GM19023 (cell line): ENCODE data around the gene SRRM4.

Experiments
- ATAC-seq: cut with Tn5 transposase; IDR thresholded peaks from one replicate; pipeline ENCODE4 v1.9.1; 2021; ENCODE audit warnings: mild to moderate bottlenecking, moderate library complexity; ENCODE audit not compliant: unreplicated experiment

Gene SRRM4

GRCh38 chr12:119183942-119184695 lies 202.8 kb downstream of the SRRM4 start:
- no peak for ATAC-seq

DNA sequence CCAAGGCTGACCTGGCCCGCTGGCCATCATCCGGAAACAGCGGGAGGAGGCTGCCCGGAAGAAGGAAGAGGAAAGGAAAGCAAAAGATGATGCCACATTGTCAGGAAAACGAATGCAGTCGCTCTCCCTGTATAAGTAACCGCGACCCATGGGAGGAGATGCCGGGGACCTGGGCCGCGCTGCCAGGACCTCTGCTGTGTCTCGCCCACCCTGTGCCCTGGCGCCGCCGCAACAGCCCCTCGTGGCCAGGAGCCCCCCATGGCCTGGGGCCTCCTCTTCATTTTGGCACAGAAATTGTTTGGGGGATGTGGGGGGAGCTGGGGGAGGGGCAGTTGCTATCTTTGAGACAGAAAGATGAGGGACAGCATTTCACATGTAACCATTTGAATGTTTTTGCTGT lies 213.9 kb downstream of the SRRM4 start:
- no peak for ATAC-seq

GRCh38 chr12:119198440-119198839 lies 217.1 kb downstream of the SRRM4 start:
- ATAC-seq: no peak

DNA sequence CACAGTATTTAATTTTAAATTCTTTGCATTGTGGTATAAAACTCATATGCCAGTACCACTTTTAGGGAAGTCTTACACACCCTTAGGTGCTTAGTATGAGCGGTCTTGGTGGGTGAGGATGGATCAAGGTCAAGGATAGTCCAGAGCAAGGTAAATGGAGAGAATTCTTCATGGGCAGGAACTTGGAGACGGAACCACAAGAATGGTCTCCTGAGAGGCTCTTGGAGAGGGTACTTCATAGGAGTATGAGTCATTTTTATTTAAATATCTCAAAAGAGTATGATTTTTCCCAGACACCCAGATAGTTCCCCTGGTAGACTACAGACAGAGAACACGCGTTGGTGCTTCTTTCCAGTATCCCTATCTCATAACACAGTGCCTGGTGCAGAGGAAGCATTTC lies 219.3 kb downstream of the SRRM4 start:
- no peak for ATAC-seq

GRCh38 chr12:119201789-119202543 lies 220.6 kb downstream of the SRRM4 start:
- ATAC-seq: no peak

DNA sequence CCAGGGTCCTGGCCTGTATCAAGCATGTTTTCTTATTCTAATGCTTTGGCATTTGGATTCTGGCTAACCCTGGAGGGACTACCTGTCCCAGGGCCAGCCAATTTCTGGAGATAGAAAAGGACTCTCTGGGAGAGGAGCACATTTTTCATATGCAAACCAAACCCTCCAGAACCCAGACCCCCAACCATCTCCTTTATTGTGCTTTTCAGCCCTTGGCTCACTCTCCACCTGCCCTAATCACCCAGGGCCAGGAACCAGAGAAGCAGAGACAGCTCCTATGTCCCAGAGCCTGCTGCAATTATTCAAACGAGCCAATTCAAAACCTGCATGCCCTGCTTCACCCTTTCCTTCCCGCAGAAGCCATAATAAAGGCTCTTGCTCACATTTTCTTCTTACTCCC lies 221.2 kb downstream of the SRRM4 start:
- no peak for ATAC-seq

GRCh38 chr12:119204131-119204530 lies 222.8 kb downstream of the SRRM4 start:
- no peak for ATAC-seq

DNA sequence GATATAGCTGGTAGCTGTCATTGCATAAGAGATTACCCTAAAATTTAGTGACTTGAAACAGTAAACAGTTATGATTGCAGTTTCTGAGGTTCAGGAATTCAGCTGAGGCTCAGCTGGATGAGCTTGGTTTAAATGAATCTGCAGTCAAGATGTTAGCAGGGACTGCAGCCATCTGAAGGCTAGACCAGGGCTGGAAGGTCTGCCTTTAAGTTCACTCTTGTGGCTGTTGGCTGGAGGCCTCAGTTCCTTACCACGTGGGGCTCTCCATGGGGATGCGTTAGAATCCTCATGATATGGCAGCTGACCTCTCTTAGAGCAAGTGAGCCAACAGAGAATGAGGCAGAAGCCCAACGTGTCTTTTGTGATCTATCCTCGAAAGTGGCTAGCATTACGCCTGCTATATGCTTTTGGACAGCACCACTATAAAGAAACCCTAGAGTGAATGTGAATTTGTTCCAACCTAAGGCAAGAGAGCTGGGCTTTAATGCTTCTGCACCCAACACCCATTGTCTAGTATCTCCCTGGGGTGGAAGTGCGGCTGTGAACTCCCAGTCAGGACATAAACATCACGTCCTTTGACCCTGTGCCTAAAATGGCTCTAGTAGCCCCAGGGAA lies 223.4 kb downstream of the SRRM4 start:
- no peak for ATAC-seq

- ATAC-seq: no peak
Observed at GRCh38 chr12:119206348-119207062, 225.2 kb downstream of the SRRM4 start.

GRCh38 chr12:119207063-119207560 lies 225.8 kb downstream of the SRRM4 start:
- no peak for ATAC-seq

DNA sequence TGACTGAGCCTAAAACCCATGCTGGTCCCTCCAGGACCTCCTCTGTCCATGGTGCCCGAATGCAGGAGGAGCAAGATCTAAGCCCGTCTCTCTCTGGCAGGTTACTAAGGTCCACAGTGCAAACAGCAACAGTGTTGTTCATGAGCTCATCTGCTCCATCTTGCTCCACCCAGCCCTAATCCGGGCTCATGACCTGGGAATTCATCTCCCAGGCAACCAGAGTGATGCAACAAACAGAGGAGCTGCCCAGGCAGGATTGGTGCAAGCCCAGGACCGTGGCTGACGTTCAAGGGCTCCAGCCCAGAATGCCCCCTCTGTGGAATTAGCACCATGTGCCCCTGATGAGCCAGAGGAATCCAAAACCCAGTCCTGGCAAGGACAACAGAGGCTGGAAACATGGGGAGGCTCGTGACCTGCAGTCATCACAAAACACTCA lies 227.3 kb downstream of the SRRM4 start:
- no peak for ATAC-seq

DNA sequence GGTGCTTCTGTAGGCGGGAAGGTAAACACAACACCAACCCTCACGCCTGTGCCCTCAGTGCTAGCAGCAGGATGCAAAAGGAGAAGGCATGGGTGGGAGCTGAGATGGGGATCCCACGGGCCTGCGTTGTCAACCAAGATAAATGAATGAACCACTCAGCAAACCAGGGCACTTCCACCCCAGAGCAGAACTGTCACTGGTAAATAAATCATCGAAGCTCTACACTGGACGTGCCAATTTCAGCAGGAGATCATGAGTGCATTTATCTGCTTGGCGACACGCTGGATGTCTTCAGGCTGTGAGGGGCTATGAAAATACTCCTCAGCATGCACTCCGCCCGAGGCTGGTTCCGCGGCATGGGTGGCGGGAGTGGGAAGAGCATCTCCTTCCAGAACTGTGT lies 230.5 kb downstream of the SRRM4 start:
- no peak for ATAC-seq
